MM.1S (cell line): ENCODE data around the gene LMO7.

Experiments used
- CTCF ChIP-seq: fragments of 300-600 bp; sonication (generic); IDR thresholded peaks from 2 replicates; pipeline ENCODE4 v1.5.1; 2016; ENCODE audit warnings: antibody characterized with exemption, low read length, mixed read lengths
- EZH2phosphoT487 ChIP-seq: fragments of 300-600 bp; sonication (generic); IDR thresholded peaks from 2 replicates; pipeline ENCODE4 v1.6.1; 2018; ENCODE audit warnings: antibody characterized with exemption, low read length

- TF ChIP-seq CTCF (no peak), EZH2phosphoT487 (no peak)
Measured at GRCh38 chr13:75867379-75868117, 231.4 kb downstream of the LMO7 start.
